ENCODE results near the gene KIAA0408.

- TF ChIP-seq CTCF (IDR thresholded peaks at IDR 0.05 in 2 of 3, conservative IDR thresholded peaks at IDR 0.05 in 1 of 3; ENCODE audit: borderline replicate concordance in 1 of 3, insufficient read depth in 1 of 3, low read depth in 2 of 3, low read length in 2 of 3) = no peak
- TF ChIP-seq POLR2A (IDR thresholded peaks at IDR 0.05; ENCODE audit: borderline replicate concordance, extremely low read depth, insufficient read depth, insufficient read length) = no peak
- no peak for TF ChIP-seq REST (IDR thresholded peaks at IDR 0.05; ENCODE audit: low read depth)
- TF ChIP-seq SP1 (IDR thresholded peaks at IDR 0.05; ENCODE audit: low read depth) = no peak
- TF ChIP-seq YY1 (IDR thresholded peaks at IDR 0.05; ENCODE audit: extremely low read depth, insufficient replicate concordance, low read depth, low read length) = no peak
- TF ChIP-seq EZH2 (IDR thresholded peaks at IDR 0.05) = no peak
- TF ChIP-seq POLR2AphosphoS5 (IDR thresholded peaks at IDR 0.05; ENCODE audit: low read depth, low read length) = no peak
- TF ChIP-seq SIN3A (IDR thresholded peaks at IDR 0.05; ENCODE audit: low read depth) = no peak
- no peak for TF ChIP-seq MAX (IDR thresholded peaks at IDR 0.05)
- TF ChIP-seq TCF7L2 (IDR thresholded peaks at IDR 0.05; ENCODE audit: borderline replicate concordance, extremely low read depth, insufficient read depth, insufficient read length) = no peak
- TF ChIP-seq ATF3 (IDR thresholded peaks at IDR 0.05) = no peak
- no peak for TF ChIP-seq EGR1 (IDR thresholded peaks at IDR 0.05; ENCODE audit: low read depth)
- TF ChIP-seq ELF1 (IDR thresholded peaks at IDR 0.05; ENCODE audit: borderline replicate concordance, low read depth) = no peak
These were observed 9.7 kb upstream of the KIAA0408 start for GRCh38 chr6:127468936-127469335.
